ENCODE measurements around the gene FHOD3. TPM values are rescaled to one million over a fixed set of nuclear protein-coding genes. Genes with fewer than 3 reads are reported as not detected.

The FHOD3 gene
- total RNA-seq, 6 experiments from 2014 or later = 0.44 to 1.2 (median 0.62) TPM

DNA sequence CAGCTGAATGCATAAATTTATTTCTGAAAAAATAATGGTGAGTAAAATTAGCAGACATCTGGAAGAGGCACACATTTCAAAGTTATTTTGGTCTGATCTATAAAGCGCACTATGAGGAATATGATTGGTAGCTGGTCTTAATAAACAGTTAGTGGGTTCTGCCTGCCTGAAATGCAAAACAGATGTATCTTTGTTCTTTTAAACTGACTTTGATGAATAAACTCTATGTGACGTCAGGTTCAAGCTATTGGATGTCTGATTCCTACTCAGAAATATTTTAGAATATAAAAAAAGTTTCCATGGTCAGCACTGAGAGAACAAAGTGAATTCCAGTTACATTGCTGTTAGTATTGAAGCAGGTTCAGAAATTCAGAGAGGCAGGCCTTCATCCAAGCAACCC lies 394.9 kb downstream of the FHOD3 start:
- H3K9me3 ChIP-seq = no peaks in the 10 kb centered on the region
- H3K36me3 ChIP-seq = no peaks in the 10 kb centered on the region
- ATAC-seq = no peak
- 77% methylated on average over 2 of the region's 2 CpGs for WGBS (ENCODE audit: insufficient coverage, low coverage, low lambda C conversion rate, missing lambda C conversion rate)
- DNase-seq = no peak
- TF ChIP-seq, protein P1, sequence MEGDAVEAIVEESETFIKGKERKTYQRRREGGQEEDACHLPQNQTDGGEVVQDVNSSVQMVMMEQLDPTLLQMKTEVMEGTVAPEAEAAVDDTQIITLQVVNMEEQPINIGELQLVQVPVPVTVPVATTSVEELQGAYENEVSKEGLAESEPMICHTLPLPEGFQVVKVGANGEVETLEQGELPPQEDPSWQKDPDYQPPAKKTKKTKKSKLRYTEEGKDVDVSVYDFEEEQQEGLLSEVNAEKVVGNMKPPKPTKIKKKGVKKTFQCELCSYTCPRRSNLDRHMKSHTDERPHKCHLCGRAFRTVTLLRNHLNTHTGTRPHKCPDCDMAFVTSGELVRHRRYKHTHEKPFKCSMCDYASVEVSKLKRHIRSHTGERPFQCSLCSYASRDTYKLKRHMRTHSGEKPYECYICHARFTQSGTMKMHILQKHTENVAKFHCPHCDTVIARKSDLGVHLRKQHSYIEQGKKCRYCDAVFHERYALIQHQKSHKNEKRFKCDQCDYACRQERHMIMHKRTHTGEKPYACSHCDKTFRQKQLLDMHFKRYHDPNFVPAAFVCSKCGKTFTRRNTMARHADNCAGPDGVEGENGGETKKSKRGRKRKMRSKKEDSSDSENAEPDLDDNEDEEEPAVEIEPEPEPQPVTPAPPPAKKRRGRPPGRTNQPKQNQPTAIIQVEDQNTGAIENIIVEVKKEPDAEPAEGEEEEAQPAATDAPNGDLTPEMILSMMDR (IDR thresholded peaks at IDR 0.05) = no peak
- TF ChIP-seq POLR2A (IDR thresholded peaks at IDR 0.05) = no peak
- H3K4me1 ChIP-seq = no peaks in the 10 kb centered on the region
- intact Hi-C loops (cut with DNase I) = no loop called here
- no peak overlapping the region for H3K27ac ChIP-seq
- H3K4me3 ChIP-seq = no peak overlapping the region
- no peaks in the 10 kb centered on the region for H3K27me3 ChIP-seq

DNA sequence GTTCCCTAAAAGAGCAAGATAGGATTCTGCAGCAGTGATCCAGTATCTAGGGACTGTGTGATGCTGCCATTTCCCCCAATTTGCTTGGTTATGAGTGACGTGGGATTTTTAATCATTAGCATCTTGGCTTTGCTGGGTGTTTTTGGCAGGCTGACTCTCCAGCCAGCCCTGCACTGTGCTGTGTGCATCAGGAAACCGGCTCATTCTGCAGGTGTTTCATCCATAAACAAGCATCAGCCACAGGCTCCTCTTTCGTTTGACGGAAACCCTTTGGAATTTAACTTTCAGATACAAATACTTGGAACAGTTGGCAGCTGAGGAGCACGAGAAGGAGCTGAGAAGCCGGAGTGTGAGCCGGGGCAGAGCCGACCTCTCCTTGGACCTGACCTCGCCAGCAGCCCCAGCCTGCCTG lies 395.4 kb downstream of the FHOD3 start:
- no peak for ATAC-seq
- Histone ChIP-seq H3K27ac (no peak overlapping the region), H3K4me3 (no peak overlapping the region), H3K36me3 (no peaks in the 10 kb centered on the region), H3K4me1 (no peaks in the 10 kb centered on the region), H3K9me3 (no peaks in the 10 kb centered on the region), H3K27me3 (no peaks in the 10 kb centered on the region)
- no peak for DNase-seq
- intact Hi-C loops (cut with DNase I) = no loop called here
- WGBS (ENCODE audit: insufficient coverage, low coverage, low lambda C conversion rate, missing lambda C conversion rate) = 38% methylated on average over 5 of the region's 9 CpGs
- TF ChIP-seq POLR2A (IDR thresholded peaks at IDR 0.05) = no peak
- TF ChIP-seq, protein P1 (IDR thresholded peaks at IDR 0.05) = no peak

DNA sequence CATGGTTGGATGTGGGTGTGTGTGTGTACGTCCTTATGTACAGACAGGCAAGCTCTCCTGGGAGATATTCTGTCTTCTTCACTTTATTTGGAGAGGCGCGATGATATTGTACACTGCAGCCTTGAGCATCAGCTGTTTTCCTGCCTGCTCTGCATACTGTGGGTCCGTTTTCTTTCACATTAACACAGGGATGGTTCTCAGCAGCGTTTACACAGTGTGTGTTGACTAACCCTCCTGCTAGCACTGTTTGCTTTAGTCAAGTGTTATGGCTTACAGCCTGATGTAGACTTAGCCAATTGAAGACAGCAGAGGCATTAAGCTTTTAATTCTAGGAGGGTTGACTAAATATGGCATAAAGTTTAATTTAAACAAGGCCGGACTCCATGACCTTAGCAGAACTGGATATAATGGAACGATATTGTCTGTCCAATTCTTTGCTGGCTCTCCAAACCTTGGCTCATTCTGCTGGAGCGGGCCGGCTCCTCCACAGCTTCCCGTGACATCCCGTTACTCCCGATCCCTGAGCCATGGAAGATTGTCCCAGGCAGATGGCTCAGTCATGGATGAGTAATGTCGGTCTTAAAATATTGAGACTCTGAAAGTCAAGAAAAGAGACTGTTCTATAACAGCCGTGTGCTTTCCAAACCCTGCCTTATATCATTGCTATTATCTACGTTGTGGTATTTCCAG lies 396.6 kb downstream of the FHOD3 start:
- H3K9me3 ChIP-seq = no peaks in the 10 kb centered on the region
- intact Hi-C loops (cut with DNase I) = no loop called here
- H3K27me3 ChIP-seq = no peaks in the 10 kb centered on the region
- DNase-seq = no peak
- 31% methylated on average over 15 of the region's 15 CpGs for WGBS (ENCODE audit: insufficient coverage, low coverage, low lambda C conversion rate, missing lambda C conversion rate)
- H3K27ac ChIP-seq = no peak overlapping the region
- ATAC-seq = peak; percentile 65 to 96 (median 82)
- H3K4me3 ChIP-seq = no peak overlapping the region
- TF ChIP-seq, protein P1 (IDR thresholded peaks at IDR 0.05) = no peak
- TF ChIP-seq POLR2A (IDR thresholded peaks at IDR 0.05) = no peak
- H3K4me1 ChIP-seq = no peaks in the 10 kb centered on the region
- H3K36me3 ChIP-seq = no peaks in the 10 kb centered on the region

DNA sequence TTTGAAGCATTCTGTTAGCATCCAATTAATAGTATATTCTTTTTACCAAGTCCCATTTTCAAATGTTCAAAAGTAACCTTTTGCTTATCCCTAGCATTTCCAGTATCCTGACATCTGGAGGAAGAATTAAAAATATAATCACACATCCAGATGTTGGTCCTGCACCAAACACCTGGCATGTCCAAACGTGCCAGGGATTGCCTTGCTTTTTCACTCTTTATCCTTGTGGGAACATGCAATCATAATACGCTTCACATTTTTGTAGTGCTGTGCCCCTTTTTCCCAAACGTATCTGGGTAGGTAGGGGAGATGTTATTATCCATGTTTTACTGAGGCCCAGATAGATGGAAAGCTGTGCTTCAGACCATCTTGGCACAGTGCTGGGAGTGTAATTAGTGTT lies 398.3 kb downstream of the FHOD3 start:
- ATAC-seq (no peak), DNase-seq (no peak)
- no peaks in the 10 kb centered on the region for H3K27me3 ChIP-seq
- no peak overlapping the region for H3K27ac ChIP-seq
- WGBS (ENCODE audit: insufficient coverage, low coverage, low lambda C conversion rate, missing lambda C conversion rate) = 64% methylated on average over 3 of the region's 3 CpGs
- H3K4me3 ChIP-seq = no peak overlapping the region
- TF ChIP-seq, protein P1 (IDR thresholded peaks at IDR 0.05) = no peak
- no peak for TF ChIP-seq POLR2A (IDR thresholded peaks at IDR 0.05)
- H3K36me3 ChIP-seq = no peaks in the 10 kb centered on the region
- H3K9me3 ChIP-seq = no peaks in the 10 kb centered on the region
- intact Hi-C loops (cut with DNase I) = no loop called here
- H3K4me1 ChIP-seq = no peaks in the 10 kb centered on the region
